LNCaP clone FGC (cell line): ENCODE results near the gene S100A14.

Experiments used
- DNase-seq: peaks from one replicate; pipeline ENCODE4 v3.0.0-alpha.2; 2011; ENCODE audit warnings: low read depth
- H3K4me3 ChIP-seq: 2 replicates; pipeline ENCODE4 v1.5.1; 2011; ENCODE audit warnings: mild to moderate bottlenecking, low read depth, low read length, control low read depth
- CTCF ChIP-seq: IDR thresholded peaks from 2 replicates; pipeline ENCODE4 v1.5.1; 2012; ENCODE audit warnings: mild to moderate bottlenecking; ENCODE audit not compliant: control insufficient read depth, insufficient read depth; ENCODE audit errors: extremely low read depth

Gene S100A14

GRCh38 chr1:153648000-153648643, 32.0 kb upstream of the S100A14 start:
- no peak for TF ChIP-seq CTCF

GRCh38 chr1:153647346-153647714, 31.2 kb upstream of the S100A14 start:
- TF ChIP-seq CTCF = no peak
- no peak overlapping the region for H3K4me3 ChIP-seq
- no peak for DNase-seq

More at GRCh38 chr1:153648000-153648643, 32.0 kb upstream of the S100A14 start:
- no peak for DNase-seq
- H3K4me3 ChIP-seq = no peak overlapping the region

- no peak overlapping the region for H3K4me3 ChIP-seq
- DNase-seq = no peak
- no peak for TF ChIP-seq CTCF
Observed at GRCh38 chr1:153646672-153647345, 30.7 kb upstream of the S100A14 start.

- no peak for TF ChIP-seq CTCF
Observed at GRCh38 chr1:153643816-153644215, 27.7 kb upstream of the S100A14 start.

GRCh38 chr1:153643100-153643499, 27.0 kb upstream of the S100A14 start:
- DNase-seq = no peak
- no peak overlapping the region for H3K4me3 ChIP-seq
- TF ChIP-seq CTCF = no peak

More at GRCh38 chr1:153643816-153644215, 27.7 kb upstream of the S100A14 start:
- DNase-seq = no peak
- no peak overlapping the region for H3K4me3 ChIP-seq

- TF ChIP-seq CTCF = no peak
- no peak for DNase-seq
- no peak overlapping the region for H3K4me3 ChIP-seq
Observed at GRCh38 chr1:153642161-153642560, 26.0 kb upstream of the S100A14 start.
